K562 (cell line): ENCODE results near the gene CPED1. TPM values are rescaled to one million over a fixed set of nuclear protein-coding genes. Genes with fewer than 3 reads are reported as not detected.
A peak's percentile ranks its signal among the peaks of the same experiment; 100 is the strongest.

ENCODE experiments used
- ATAC-seq: fragments of 200-7000 bp; cut with Tn5 transposase; 3 replicates; pipeline ENCODE4 v1.9.1; 2020; ENCODE audit warnings: moderate library complexity
- Bru-seq: library from RNA; stranded (reverse); fragments of 400-500 nt; gene quantifications from one replicate; lab custom pipeline; 2021; lab: Mats Ljungman, UMichigan
- BruChase-seq, 2 experiments: library from RNA; stranded (reverse); fragments of 400-500 nt; gene quantifications; one replicate each; lab custom pipeline; 2021; lab: Mats Ljungman, UMichigan
- BruUV-seq: library from RNA; stranded (reverse); fragments of 400-500 nt; replicated peaks from 2 replicates; lab custom pipeline; 2021; lab: Mats Ljungman, UMichigan
- CTCF ChIA-PET: fragments of 300-600 bp; formaldehyde crosslinking; extraction: SDS; loops from one replicate; lab custom pipeline; 2021; ENCODE audit warnings: low intra/inter-chr PET ratio; lab: Yijun Ruan, JAX
- POLR2A ChIA-PET: fragments of 300-600, 350-650 bp; sonication (Branson Sonifier 250); formaldehyde crosslinking; extraction: SDS; loops from one replicate; lab custom pipeline; 2021; ENCODE audit warnings: antibody characterized with exemption, inconsistent platforms; lab: Yijun Ruan, JAX
- DNase-seq, 4 experiments: peaks; one replicate each; pipeline versions ENCODE4 v3.0.0 to v3.0.0-alpha.2; 2011 to 2018; ENCODE audit warnings: low spot score in 3 of 4, mixed read lengths in 3 of 4; ENCODE audit errors: extremely low read depth in 1 of 4
- FAIRE-seq: peaks from 2 replicates; lab custom pipeline; 2011; peaks lifted over from hg19 to GRCh38; lab: Jason Lieb, UNC
- H2AFZ ChIP-seq: 2 replicates; pipeline ENCODE4 v1.6.0; 2011; ENCODE audit warnings: low read depth, low read length, control low read depth, inconsistent platforms
- H3K27ac ChIP-seq: fragments of 200-600 bp; 3 replicates; pipeline ENCODE4 v1.8.0; 2011; ENCODE audit warnings: low read depth, mild to moderate bottlenecking, control low read depth, inconsistent platforms, low read length, moderate library complexity, mixed read lengths; ENCODE audit errors: extremely low read depth
- H3K27me3 ChIP-seq, 2 experiments: fragments of 300-600 bp in 1 of 2; 2 replicates in 1 of 2; 3 replicates in 1 of 2; pipeline versions ENCODE4 v1.6.0 to v1.8.0; 2011; ENCODE audit warnings: inconsistent platforms in 2 of 2, low read length in 2 of 2, mild to moderate bottlenecking in 1 of 2, mixed read lengths in 1 of 2, moderate library complexity in 1 of 2; ENCODE audit not compliant: control insufficient read depth in 2 of 2, insufficient read depth in 2 of 2
- H3K36me3 ChIP-seq: fragments of 300-600 bp; 3 replicates; pipeline ENCODE4 v1.8.0; 2011; ENCODE audit warnings: mild to moderate bottlenecking, low read length, inconsistent platforms; ENCODE audit not compliant: control insufficient read depth, insufficient read depth
- H3K4me1 ChIP-seq, 2 experiments: fragments of 200-600 bp in 1 of 2; replicated peaks in 1 of 2; 2 replicates in 1 of 2; 3 replicates in 1 of 2; pipeline versions ENCODE4 v1.5.1 to v1.8.0; 2011; ENCODE audit warnings: inconsistent platforms in 2 of 2, low read length in 2 of 2, mild to moderate bottlenecking in 1 of 2, mixed read lengths in 1 of 2, moderate library complexity in 1 of 2; ENCODE audit not compliant: control insufficient read depth in 2 of 2, insufficient read depth in 2 of 2
- H3K4me2 ChIP-seq: 2 replicates; pipeline ENCODE4 v1.6.1; 2011; ENCODE audit warnings: low read length, control low read depth, inconsistent platforms, mixed read lengths; ENCODE audit not compliant: insufficient read depth
- H3K4me3 ChIP-seq: fragments of 200-600 bp; sonication (generic), shearing (Covaris generic); 2 replicates; pipeline ENCODE4 v1.5.1; 2016; ENCODE audit warnings: control low read depth, inconsistent platforms
- H3K79me2 ChIP-seq: fragments of 200-600 bp; 3 replicates; pipeline ENCODE4 v1.8.0; 2011; ENCODE audit warnings: low read length, inconsistent platforms; ENCODE audit not compliant: control insufficient read depth, insufficient read depth
- H3K9ac ChIP-seq, 2 experiments: 2 replicates each; pipeline versions ENCODE4 v1.6.0 to v1.6.1; 2011; ENCODE audit warnings: low read depth in 2 of 2, low read length in 2 of 2, control low read depth in 1 of 2, inconsistent platforms in 1 of 2, mild to moderate bottlenecking in 1 of 2, mixed read lengths in 1 of 2; ENCODE audit not compliant: insufficient read depth in 1 of 2
- H3K9me1 ChIP-seq: one replicate; pipeline ENCODE4 v1.6.0; 2011; ENCODE audit warnings: inconsistent platforms, mild to moderate bottlenecking, low read length, moderate library complexity; ENCODE audit not compliant: control insufficient read depth, insufficient read depth
- H3K9me3 ChIP-seq: replicated peaks from 2 replicates; pipeline ENCODE4 v1.5.1; 2011; ENCODE audit warnings: low read depth, low read length, inconsistent platforms; ENCODE audit not compliant: control insufficient read depth, insufficient read depth
- H4K20me1 ChIP-seq: replicated peaks from 2 replicates; pipeline ENCODE4 v1.6.1; 2011; ENCODE audit warnings: low read length, inconsistent platforms, mixed read lengths; ENCODE audit not compliant: control insufficient read depth, insufficient read depth
- BRD9 ChIP-seq: fragments of 450-650 bp; IDR thresholded peaks from 2 replicates; pipeline ENCODE4 v1.6.1; 2018; ENCODE audit warnings: low read depth; ENCODE audit not compliant: partially characterized antibody
- ETV1 ChIP-seq: fragments of 450-650 bp; conservative IDR thresholded peaks from 2 replicates; pipeline ENCODE4 v1.6.1; 2016; ENCODE audit warnings: missing genetic modification characterization, control low read depth, low read depth, missing compliant biosample characterization
- NCOA2 ChIP-seq, 2 experiments: fragments of 450-650 bp; IDR thresholded peaks; 2 replicates each; pipeline ENCODE4 v1.6.1; 2018; ENCODE audit warnings: mild to moderate bottlenecking in 2 of 2, moderate library complexity in 1 of 2; ENCODE audit not compliant: partially characterized antibody in 2 of 2
- TCF7 ChIP-seq: sonication (generic); IDR thresholded peaks from 2 replicates; pipeline ENCODE4 v1.6.1; 2016; ENCODE audit warnings: antibody characterized with exemption, borderline replicate concordance
- TOE1 ChIP-seq, 2 experiments: fragments of 450-650 bp in 1 of 2; sonication (generic) in 1 of 2; formaldehyde crosslinking in 1 of 2; IDR thresholded peaks; 2 replicates each; pipeline versions ENCODE4 v1.7.1 to v1.8.0; 2016 to 2022; ENCODE audit warnings: borderline replicate concordance in 2 of 2, mild to moderate bottlenecking in 2 of 2, antibody characterized with exemption in 1 of 2, inconsistent platforms in 1 of 2, low read depth in 1 of 2, missing genetic modification reagents in 1 of 2, moderate library complexity in 1 of 2
- ZNF311 ChIP-seq: fragments of 250-450 bp; sonication (Bioruptor Pico); IDR thresholded peaks from 2 replicates; pipeline ENCODE4 v1.4.0; 2020; ENCODE audit warnings: mild to moderate bottlenecking, moderate library complexity
- ZNF561 ChIP-seq: fragments of 450-650 bp; formaldehyde crosslinking; conservative IDR thresholded peaks from 2 replicates; pipeline ENCODE4 v1.4.0; 2020; ENCODE audit warnings: mild to moderate bottlenecking, moderate library complexity
- WGBS: fragments of 100-300 bp; shearing (Covaris generic); methylation state at CpG from one replicate; pipeline ENCODE4 v1.1.6; 2016; ENCODE audit warnings: low coverage, mixed read lengths; ENCODE audit not compliant: insufficient coverage; ENCODE audit errors: missing lambda C conversion rate; 5-methylcytosine and 5-hydroxymethylcytosine counted together
- in situ Hi-C: fragments of 300-500 bp; cut with MboI; formaldehyde crosslinking; loops from 4 replicates; pipeline ENCODE4 v1.15.0; 2018; ENCODE audit warnings: inconsistent platforms, mixed read lengths
- intact Hi-C: fragments of 100-400 bp; cut with micrococcal nuclease; formaldehyde crosslinking; loops from 2 replicates; pipeline ENCODE4 v1.14.2; 2022
- long read RNA-seq, 3 experiments: library from polyadenylated mRNA in 2 of 3; library from RNA in 1 of 3; unstranded in 2 of 3; stranded (forward) in 1 of 3; transcript quantifications; one replicate each; pipeline ENCODE4 v2.0.0, GENCODE V29; 2019 to 2022
- polyA minus RNA-seq, 3 experiments: library from RNA; depleted of rRNA, polyadenylated mRNA; stranded (reverse); fragments of >200 nt; gene quantifications; 2 replicates each; pipeline ENCODE4 v1.2.3, GENCODE V29; 2011
- polyA plus RNA-seq, 8 experiments: library from polyadenylated mRNA; depleted of rRNA in 4 of 8; stranded (reverse) in 5 of 8; unstranded in 3 of 8; fragments of >200 nt; fragmentation: Nextera tagmentation in 2 of 8; fragmentation: Illumina TruSeq in 1 of 8; extraction: Ambion mirVana in 2 of 8; extraction: Trizol in 1 of 8; gene quantifications; 2 replicates each; pipeline versions ENCODE4 v1.2.1 to v1.2.3, GENCODE V29; 2011 to 2014; ENCODE audit warnings: inconsistent platforms in 1 of 8, missing spikeins in 1 of 8
- total RNA-seq, 7 experiments: library from RNA; depleted of rRNA in 6 of 7; stranded (reverse); fragments of >200 nt in 6 of 7; fragmentation: Illumina TruSeq in 2 of 7; extraction: Trizol in 2 of 7; gene quantifications; 2 replicates each; pipeline versions ENCODE4 v1.2.1 to v1.2.3, GENCODE V29; 2011 to 2021; ENCODE audit warnings: low replicate concordance in 1 of 7
- TF ChIP-seq, protein P1 (sequence below), 2 experiments: fragments of 250-450 bp in 1 of 2; fragments of 450-650 bp in 1 of 2; sonication (Bioruptor Pico) in 1 of 2; IDR thresholded peaks; 2 replicates each; pipeline versions ENCODE4 v1.6.1 to v1.8.0; 2016 to 2021; ENCODE audit warnings: mild to moderate bottlenecking in 2 of 2, moderate library complexity in 2 of 2, missing compliant biosample characterization in 1 of 2, missing genetic modification characterization in 1 of 2
- TF ChIP-seq, protein P2 (sequence below): sonication (generic); formaldehyde crosslinking; IDR thresholded peaks from 2 replicates; pipeline ENCODE4 v1.8.0; 2023; ENCODE audit warnings: mild to moderate bottlenecking, missing genetic modification reagents
- TF ChIP-seq, protein P3 (sequence below): sonication (generic); formaldehyde crosslinking; IDR thresholded peaks from 2 replicates; pipeline ENCODE4 v1.8.1; 2022; ENCODE audit warnings: missing genetic modification reagents

The CPED1 gene
- 894 and 1,629 TPM in 2 replicates for total RNA-seq (2011; cell fraction: chromatin; rRNA removed; ENCODE audit: low replicate concordance)
- total RNA-seq (2011; cell fraction: nucleolus; rRNA removed), result 336 and 368 TPM in 2 replicates
- 603 and 625 TPM in 2 replicates for total RNA-seq (2011; cell fraction: nucleoplasm; rRNA removed)
- 228 and 247 TPM in 2 replicates for total RNA-seq (2014; rRNA removed)
- total RNA-seq (2014; rRNA removed; fragmentation: Illumina TruSeq; extraction: Trizol), result 393 and 413 TPM in 2 replicates
- total RNA-seq (2015; rRNA removed; fragmentation: Illumina TruSeq; extraction: Trizol), result 254 and 267 TPM in 2 replicates
- 290 and 301 TPM in 2 replicates for total RNA-seq (2021)
- 205 and 316 TPM in 2 replicates for polyA plus RNA-seq (2011; rRNA removed)
- 91.5 and 147 TPM in 2 replicates for polyA plus RNA-seq (2011; cell fraction: cytosol; rRNA removed)
- 211 and 239 TPM in 2 replicates for polyA plus RNA-seq (2011; cell fraction: nucleus; rRNA removed)
- 152 and 202 TPM in 2 replicates for polyA plus RNA-seq (2012)
- polyA plus RNA-seq (2014; fragmentation: Illumina TruSeq; extraction: Trizol), result 288 and 329 TPM in 2 replicates
- 100 to 1,000 TPM; 221 to 292 TPM for polyA plus RNA-seq (2014; fragmentation: Nextera tagmentation; extraction: Ambion mirVana)
- 195 and 210 TPM in 2 replicates for polyA plus RNA-seq (2014; rRNA removed)
- 717 and 810 TPM in 2 replicates for polyA minus RNA-seq (2011; rRNA and poly(A)+ RNA removed)
- 96.8 and 138 TPM in 2 replicates for polyA minus RNA-seq (2011; cell fraction: cytosol; rRNA and poly(A)+ RNA removed)
- polyA minus RNA-seq (2011; cell fraction: nucleus; rRNA and poly(A)+ RNA removed), result 704 and 866 TPM in 2 replicates
- percentile 98 among the genes with signal in this experiment for Bru-seq, nascent RNA
- percentile 96 among the genes with signal in this experiment for BruChase-seq, experiment 1, labeled RNA remaining after a 2-hour chase
- percentile 94 among the genes with signal in this experiment for BruChase-seq, experiment 2, labeled RNA remaining after a 6-hour chase
- long read RNA-seq, experiment 1, full-length matches to known transcripts, result 225 of 940 reads
- long read RNA-seq, experiment 1, partial matches to known transcripts, result 267 of 940 reads
- long read RNA-seq, experiment 1, other reads (novel, unspliced or antisense), result 448 of 940 reads
- long read RNA-seq, experiment 2, partial matches to known transcripts, result 72 of 137 reads
- long read RNA-seq, experiment 2, other reads (novel, unspliced or antisense), result 63 of 137 reads
- long read RNA-seq, experiment 3, full-length matches to known transcripts, result 41 of 337 reads
- long read RNA-seq, experiment 3, partial matches to known transcripts, result 170 of 337 reads
- long read RNA-seq, experiment 3, other reads (novel, unspliced or antisense), result 126 of 337 reads

DNA sequence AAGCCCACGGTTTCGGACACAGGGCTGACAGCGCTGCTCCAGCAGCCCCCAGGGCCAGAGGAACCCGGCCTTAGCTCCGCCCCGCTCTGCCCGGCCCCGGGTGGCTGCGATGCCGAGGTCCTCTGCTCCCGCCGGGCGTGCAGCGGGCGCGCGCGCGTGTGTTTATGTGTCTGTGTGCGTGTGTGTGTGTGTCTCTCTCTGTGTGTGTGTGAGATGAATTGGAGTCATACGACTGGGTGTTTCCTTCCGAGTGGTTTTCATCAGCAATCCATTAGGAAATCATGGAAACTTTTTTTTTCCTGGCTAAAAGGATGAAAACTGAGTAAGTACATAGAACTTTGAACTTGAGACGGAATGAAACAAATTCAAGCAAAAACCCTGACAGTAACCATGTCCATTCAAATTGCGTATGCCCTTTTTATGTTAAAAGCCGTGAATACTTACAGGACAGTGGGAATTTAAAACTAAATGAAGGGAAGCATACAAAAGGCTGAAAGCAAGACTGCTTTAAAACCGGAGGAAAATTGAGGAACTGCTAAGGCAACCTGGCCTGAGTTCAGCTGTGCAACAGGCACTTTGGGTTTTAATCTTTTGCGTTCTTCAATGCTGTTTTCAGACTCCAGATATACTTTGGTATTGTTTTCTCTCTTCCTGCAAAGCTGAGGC, at the start of gene CPED1:
Gene CPED1, plus strand, starts transcription at position 121 of the 666 bp plus-strand sequence. CDS start 911 bp downstream, outside the sequence.
- Histone ChIP-seq H3K4me3 (peak within 1 kb of the TSS; percentile 63), H3K27me3 (no peaks in the 10 kb centered on the region), H3K36me3 (peaks cover 31% of the 10 kb centered on the region), H3K9me1 (no peaks in the 10 kb centered on the region), H2AFZ (peak within 1 kb of the TSS; percentile 62), H3K9ac (peak within 1 kb of the TSS; percentile 87 to 97), H3K4me2 (peak within 1 kb of the TSS; percentile 92), H3K9me3 (no peaks in the 10 kb centered on the region), H3K27ac (peak within 1 kb of the TSS; percentile 78), H3K79me2 (peaks cover 61% of the 10 kb centered on the region), H3K4me1 (peaks cover 9 to 31% of the 10 kb centered on the region in 2 experiments), H4K20me1 (no peaks in the 10 kb centered on the region)
- intact Hi-C loops (loop anchor here (5.0 to 10.0 kb wide), 4 partner anchors 181 to 556 kb away; partner anchors contain the start of gene FAM3C), in situ Hi-C loops (no loop called here)
- DNase-seq, result peak; percentile 78 to 91 (median 81)
- BruUV-seq, result TSS peak; percentile 69
- POLR2A ChIA-PET, result interaction anchor here (0.5 to 5.0 kb wide), 15 partner anchors 8 to 131 kb away, joined by 3 to 56 read pairs (median 4); partner anchors contain the start of genes ING3 and TSPAN12
- CTCF ChIA-PET, result interaction anchor here (2.2 to 8.5 kb wide), 2 partner anchors 90 to 120 kb away, joined by 16 to 129 read pairs; no protein-coding TSS in a partner anchor
- under 1% methylated on average over 27 of the region's 27 CpGs for WGBS
- ATAC-seq, result peak; percentile 71
- peak; percentile 26 for FAIRE-seq
- TF ChIP-seq, protein P1, sequence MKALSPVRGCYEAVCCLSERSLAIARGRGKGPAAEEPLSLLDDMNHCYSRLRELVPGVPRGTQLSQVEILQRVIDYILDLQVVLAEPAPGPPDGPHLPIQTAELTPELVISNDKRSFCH (CRISPR knock-in tag; IDR thresholded peaks at IDR 0.05), result no peak
- TF ChIP-seq, protein P1 (tag; IDR thresholded peaks at IDR 0.05), result no peak
- TF ChIP-seq TCF7 (no peak), ZNF561 (CRISPR knock-in tag) (no peak; the same call in 1 of the 2 replicates), BRD9 (no peak), TOE1 (IDR thresholded peaks at IDR 0.05; ENCODE audit: borderline replicate concordance) (peak; percentile 80), TOE1 (CRISPR knock-in tag; IDR thresholded peaks at IDR 0.05; ENCODE audit: borderline replicate concordance, low read depth) (no peak), ZNF311 (no peak), ETV1 (tag) (0 out of 2 replicates have a peak, but pooled peaks have one; percentile 15), NCOA2 (IDR thresholded peaks at IDR 0.05; ENCODE audit: partially characterized antibody in 2 of 2) (no peak)
- TF ChIP-seq, protein P2, sequence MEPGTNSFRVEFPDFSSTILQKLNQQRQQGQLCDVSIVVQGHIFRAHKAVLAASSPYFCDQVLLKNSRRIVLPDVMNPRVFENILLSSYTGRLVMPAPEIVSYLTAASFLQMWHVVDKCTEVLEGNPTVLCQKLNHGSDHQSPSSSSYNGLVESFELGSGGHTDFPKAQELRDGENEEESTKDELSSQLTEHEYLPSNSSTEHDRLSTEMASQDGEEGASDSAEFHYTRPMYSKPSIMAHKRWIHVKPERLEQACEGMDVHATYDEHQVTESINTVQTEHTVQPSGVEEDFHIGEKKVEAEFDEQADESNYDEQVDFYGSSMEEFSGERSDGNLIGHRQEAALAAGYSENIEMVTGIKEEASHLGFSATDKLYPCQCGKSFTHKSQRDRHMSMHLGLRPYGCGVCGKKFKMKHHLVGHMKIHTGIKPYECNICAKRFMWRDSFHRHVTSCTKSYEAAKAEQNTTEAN (CRISPR knock-in tag), result peak; percentile 82; the same call in 1 of the 2 replicates
- TF ChIP-seq, protein P3, sequence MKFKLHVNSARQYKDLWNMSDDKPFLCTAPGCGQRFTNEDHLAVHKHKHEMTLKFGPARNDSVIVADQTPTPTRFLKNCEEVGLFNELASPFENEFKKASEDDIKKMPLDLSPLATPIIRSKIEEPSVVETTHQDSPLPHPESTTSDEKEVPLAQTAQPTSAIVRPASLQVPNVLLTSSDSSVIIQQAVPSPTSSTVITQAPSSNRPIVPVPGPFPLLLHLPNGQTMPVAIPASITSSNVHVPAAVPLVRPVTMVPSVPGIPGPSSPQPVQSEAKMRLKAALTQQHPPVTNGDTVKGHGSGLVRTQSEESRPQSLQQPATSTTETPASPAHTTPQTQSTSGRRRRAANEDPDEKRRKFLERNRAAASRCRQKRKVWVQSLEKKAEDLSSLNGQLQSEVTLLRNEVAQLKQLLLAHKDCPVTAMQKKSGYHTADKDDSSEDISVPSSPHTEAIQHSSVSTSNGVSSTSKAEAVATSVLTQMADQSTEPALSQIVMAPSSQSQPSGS (CRISPR knock-in tag), result no peak
